Heart right ventricle (tissue), 16 donors: ENCODE results near the gene ST7. TPM values are rescaled to one million over a fixed set of nuclear protein-coding genes. Genes with fewer than 3 reads are reported as not detected.

Source experiments
- ATAC-seq, 8 donors: fragments of 200-7000 bp; cut with Tn5 transposase; one replicate each; pipeline ENCODE4 v1.9.1; 2020; ENCODE audit warnings: mild to moderate bottlenecking in 8 of 8, moderate library complexity in 8 of 8, moderate number of reproducible peaks in 1 of 8
- DNase-seq, 2 donors: peaks; one replicate each; pipeline ENCODE4 v3.0.0-alpha.2; 2020
- H3K27ac ChIP-seq, 10 donors: fragments of 200-600 bp; sonication (generic) in 2 of 10; one replicate each; pipeline versions ENCODE4 v1.5.0 to v1.8.0; 2020 to 2022; ENCODE audit warnings: mild to moderate bottlenecking in 3 of 10
- H3K27me3 ChIP-seq, 7 donors: fragments of 200-600 bp; one replicate each; pipeline ENCODE4 v1.8.0; 2021 to 2022; ENCODE audit warnings: mild to moderate bottlenecking in 2 of 7
- H3K36me3 ChIP-seq, 9 donors: fragments of 200-600 bp; sonication (generic) in 1 of 9; one replicate each; pipeline versions ENCODE4 v1.5.0 to v1.8.0; 2020 to 2022; ENCODE audit warnings: mild to moderate bottlenecking in 2 of 9
- H3K4me1 ChIP-seq, 9 donors: fragments of 200-600 bp; sonication (generic) in 1 of 9; one replicate each; pipeline versions ENCODE4 v1.5.0 to v1.8.0; 2020 to 2022; ENCODE audit warnings: mild to moderate bottlenecking in 4 of 9
- H3K4me3 ChIP-seq, 10 donors: fragments of 200-600 bp; sonication (generic) in 2 of 10; one replicate each; pipeline versions ENCODE4 v1.5.0 to v1.8.0; 2020 to 2022; ENCODE audit warnings: mild to moderate bottlenecking in 7 of 10, moderate library complexity in 2 of 10
- H3K9me3 ChIP-seq, 11 donors: fragments of 200-600 bp in 10 of 11; sonication (generic) in 2 of 11; one replicate each; pipeline versions ENCODE4 v1.5.0 to v1.8.0; 2013 to 2022; ENCODE audit warnings: mild to moderate bottlenecking in 2 of 11, control low read depth in 1 of 11, moderate library complexity in 1 of 11
- WGBS, 2 donors: extraction: QIAGEN DNeasy Blood & Tissue Kit; methylation state at CpG; one replicate each; pipeline ENCODE4 v1.1.7; 2013; ENCODE audit warnings: inconsistent platforms in 1 of 2; 5-methylcytosine and 5-hydroxymethylcytosine counted together
- intact Hi-C, 10 donors: fragments of 100-400 bp; cut with DNase I; formaldehyde crosslinking; loops; one replicate each; pipeline versions ENCODE4 v1.11.1 to v1.14.2; 2022
- polyA plus RNA-seq, 2 donors: library from polyadenylated mRNA; stranded (reverse); fragments of 200-250 nt; gene quantifications; one replicate each; pipeline ENCODE4 v1.2.3, GENCODE V29; 2013
- total RNA-seq, 10 donors: library from RNA; stranded (reverse); fragmentation: NEBNext Ultra II Directional in 3 of 10; extraction: Animal tissue kit (Norgen Biotek cat#: 25700) in 3 of 10; gene quantifications; one replicate each; pipeline versions ENCODE4 v1.2.1 to v1.2.4, GENCODE V29; 2021 to 2023
- TF ChIP-seq, protein P1 (sequence below), 9 donors: fragments of 200-600 bp; sonication (generic) in 2 of 9; IDR thresholded peaks; one replicate each; pipeline versions ENCODE4 v1.5.0 to v1.8.0; 2021 to 2022; ENCODE audit warnings: antibody characterized with exemption in 9 of 9, mild to moderate bottlenecking in 5 of 9, moderate library complexity in 1 of 9
- donor health status: Arrhythmogenic right ventricular cardiomyopathy.
- donor health status: ischemic (EF 13 %, LVEDD 7.1; RV severe dilation, severe dysfunction).
- donor health status: healthy with polysubstance abuse.
- donor health status: DM: no; HTN: yes; CAD: no.
- donor health status: DM: no; HTN: no; CAD: no.
- donor health status: ischemic (EF 25% LVEDD 6.9; RV normal size, moderate dysfunction).
- donor health status: ischemic (EF 25% LVEDD 5.7; RV mildly dilated, moderate dysfunction).
- donor health status: healthy.
- donor health status: DM: yes; HTN: yes; CAD: no.
- donor health status: Ischemic cardiomyopathy.
- donor health status: ischemic (EF 35%, LVEDD 5.7; RV mildly dilated, moderate dysfunction).
- donor health status: nonischemic (EF 11% LVEDD 7.7; RV severe dilation, severe dysfunction).
- donor health status: DM: yes; HTN: yes; CAD: no.
- donor health status: PGD.
- donor health status: ischemic (EF 29% LVEDD 5.4; RV normal size, mild dysfunction).
- donor health status: nonischemic (EF 23%, LVEDD 6.1; RV moderate dilation, normal function).

Gene ST7
- total and polyA plus RNA-seq, 12 donors = 20.1 to 40.2 (median 23.4) TPM

DNA sequence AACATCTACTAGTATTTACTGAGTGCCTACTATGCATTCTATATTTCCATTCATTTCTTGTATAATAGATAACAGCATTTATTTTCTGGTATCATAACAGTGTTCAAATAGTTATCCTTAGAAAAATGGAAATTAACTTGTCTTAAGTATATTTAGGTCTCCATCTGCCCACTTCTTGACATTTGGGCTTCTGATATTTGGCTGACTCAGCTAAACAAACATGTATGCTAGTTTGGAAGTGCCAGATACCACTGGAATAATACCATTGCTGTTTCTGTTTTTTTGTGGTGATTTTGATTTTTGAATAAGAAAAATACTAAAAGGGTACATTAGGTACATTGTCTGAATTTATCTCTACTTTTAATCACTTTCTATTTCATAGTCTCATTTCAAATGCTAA, 169.2 kb downstream of the ST7 start:
- Histone ChIP-seq H3K4me3 (no peak overlapping the region), H3K36me3 (peaks cover 0 to 12% (median 0%) of the 10 kb centered on the region in 9 donors), H3K9me3 (no peaks in the 10 kb centered on the region), H3K27ac (no peak overlapping the region), H3K27me3 (no peaks in the 10 kb centered on the region), H3K4me1 (peaks cover 2 to 44% (median 21%) of the 10 kb centered on the region in 9 donors)
- intact Hi-C loops = no loop called here
- TF ChIP-seq, protein P1, sequence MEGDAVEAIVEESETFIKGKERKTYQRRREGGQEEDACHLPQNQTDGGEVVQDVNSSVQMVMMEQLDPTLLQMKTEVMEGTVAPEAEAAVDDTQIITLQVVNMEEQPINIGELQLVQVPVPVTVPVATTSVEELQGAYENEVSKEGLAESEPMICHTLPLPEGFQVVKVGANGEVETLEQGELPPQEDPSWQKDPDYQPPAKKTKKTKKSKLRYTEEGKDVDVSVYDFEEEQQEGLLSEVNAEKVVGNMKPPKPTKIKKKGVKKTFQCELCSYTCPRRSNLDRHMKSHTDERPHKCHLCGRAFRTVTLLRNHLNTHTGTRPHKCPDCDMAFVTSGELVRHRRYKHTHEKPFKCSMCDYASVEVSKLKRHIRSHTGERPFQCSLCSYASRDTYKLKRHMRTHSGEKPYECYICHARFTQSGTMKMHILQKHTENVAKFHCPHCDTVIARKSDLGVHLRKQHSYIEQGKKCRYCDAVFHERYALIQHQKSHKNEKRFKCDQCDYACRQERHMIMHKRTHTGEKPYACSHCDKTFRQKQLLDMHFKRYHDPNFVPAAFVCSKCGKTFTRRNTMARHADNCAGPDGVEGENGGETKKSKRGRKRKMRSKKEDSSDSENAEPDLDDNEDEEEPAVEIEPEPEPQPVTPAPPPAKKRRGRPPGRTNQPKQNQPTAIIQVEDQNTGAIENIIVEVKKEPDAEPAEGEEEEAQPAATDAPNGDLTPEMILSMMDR (IDR thresholded peaks at IDR 0.05) = no peak
- ATAC-seq (no peak), DNase-seq (no peak)

GRCh38 chr7:117123311-117123926, 170.1 kb downstream of the ST7 start:
- WGBS, 2 donors = 86 to 88% methylated on average over 2 of the region's 2 CpGs
- Histone ChIP-seq H3K36me3 (peaks cover 0 to 12% (median 0%) of the 10 kb centered on the region in 9 donors), H3K27me3 (no peaks in the 10 kb centered on the region), H3K27ac (peak overlapping the region in 1 of 10 donors; percentile 25), H3K4me1 (peaks cover 2 to 44% (median 21%) of the 10 kb centered on the region in 9 donors), H3K9me3 (no peaks in the 10 kb centered on the region), H3K4me3 (no peak overlapping the region)
- no peak for DNase-seq
- intact Hi-C loops = no loop called here
- TF ChIP-seq, protein P1 (IDR thresholded peaks at IDR 0.05) = no peak
- no peak for ATAC-seq

GRCh38 chr7:117124591-117125220, 171.4 kb downstream of the ST7 start:
- DNase-seq (peak; percentile 39 to 75), ATAC-seq (peak; percentile 61 to 92 (median 76))
- intact Hi-C loops = loop anchor here in 2 of 10 donors (5.0 kb wide), 1 partner anchor 192 kb away; no protein-coding TSS in a partner anchor
- TF ChIP-seq, protein P1 (IDR thresholded peaks at IDR 0.05) = no peak
- Histone ChIP-seq H3K4me1 (peaks cover 2 to 46% (median 20%) of the 10 kb centered on the region in 9 donors), H3K27ac (peak overlapping the region in 6 of 10 donors; percentile 6 to 59 (median 26)), H3K27me3 (no peaks in the 10 kb centered on the region), H3K4me3 (no peak overlapping the region), H3K36me3 (peaks cover 0 to 12% (median 0%) of the 10 kb centered on the region in 9 donors), H3K9me3 (no peaks in the 10 kb centered on the region)
- WGBS, 2 donors = 32 to 33% methylated on average over 4 of the region's 4 CpGs

DNA sequence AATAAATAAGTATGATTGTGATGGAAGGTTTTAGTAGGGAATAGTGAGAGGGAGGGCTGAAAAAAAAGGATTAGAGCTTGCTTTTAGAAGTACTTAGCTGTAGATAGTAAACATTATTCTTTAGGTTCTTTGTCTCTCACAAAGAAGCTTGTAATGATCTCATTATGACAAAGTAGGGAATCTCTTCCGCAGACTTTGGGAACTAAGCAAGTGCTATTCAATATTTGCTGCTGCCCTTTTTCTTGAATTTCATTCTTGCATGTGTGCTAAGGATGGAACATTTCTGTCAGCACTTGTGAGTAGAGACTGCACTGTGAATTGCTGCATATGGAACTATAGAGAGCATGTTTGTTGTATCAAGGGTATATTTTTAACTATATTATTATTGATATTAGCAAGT, 173.4 kb downstream of the ST7 start:
- no peaks in the 10 kb centered on the region for H3K9me3 ChIP-seq
- H3K27ac ChIP-seq = peak overlapping the region in 1 of 10 donors; percentile 18
- DNase-seq (no peak), ATAC-seq (no peak)
- H3K4me3 ChIP-seq = no peak overlapping the region
- peaks cover 0 to 14% (median 0%) of the 10 kb centered on the region in 9 donors for H3K36me3 ChIP-seq
- WGBS, 2 donors = 81 to 87% methylated on average over 1 of the region's 1 CpG
- H3K27me3 ChIP-seq = no peaks in the 10 kb centered on the region
- H3K4me1 ChIP-seq = peaks cover 2 to 52% (median 23%) of the 10 kb centered on the region in 9 donors
- TF ChIP-seq, protein P1 (IDR thresholded peaks at IDR 0.05) = no peak
- intact Hi-C loops = loop anchor here in 6 of 10 donors (2.0 to 5.0 kb wide), 2 partner anchors 194 to 196 kb away; no protein-coding TSS in a partner anchor
